ENCODE measurements around the gene ZRANB3. TPM values are rescaled to one million over a fixed set of nuclear protein-coding genes. Genes with fewer than 3 reads are reported as not detected.

Gene ZRANB3
- polyA plus RNA-seq, 4 donors: 0.81 to 3.6 (median 3.0) TPM; not detected in 1

DNA sequence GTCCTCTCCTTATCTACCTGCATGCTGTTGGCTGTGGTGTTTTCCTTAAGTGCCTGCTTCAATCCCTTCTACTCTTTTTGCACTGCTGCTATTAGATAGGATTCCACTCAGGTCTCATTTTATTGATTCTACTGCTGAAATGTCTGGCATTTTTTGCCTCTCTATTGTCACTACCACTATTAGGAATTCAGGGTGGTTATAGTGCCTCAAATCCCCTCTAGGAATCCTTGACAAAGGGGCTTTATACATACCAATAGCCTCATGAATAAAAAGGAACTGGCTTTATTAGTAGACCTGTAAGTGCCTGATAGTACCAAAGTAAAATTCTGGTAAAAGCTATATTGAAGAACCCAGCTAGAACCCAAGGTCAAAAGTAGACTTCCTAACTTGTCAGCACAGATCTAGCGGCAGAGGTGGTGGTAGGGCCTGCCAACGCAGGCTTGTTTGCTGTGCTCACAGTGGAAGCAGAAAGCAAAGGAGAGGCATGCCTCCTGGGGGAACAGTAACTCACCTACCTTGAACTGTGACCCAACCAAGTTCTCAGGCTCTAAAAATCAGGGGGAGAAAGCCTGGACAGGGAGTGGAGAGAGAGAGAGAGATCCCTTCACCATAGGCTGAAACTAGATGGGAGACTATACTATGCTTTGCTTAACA is 278.1 kb downstream of the ZRANB3 start:
- H3K36me3 ChIP-seq (ENCODE audit: control insufficient read depth in 3 of 3, insufficient read depth in 2 of 3, low read depth in 1 of 3, low read length in 3 of 3): peaks cover 0 to 2% (median 0%) of the 10 kb centered on the region in 3 donors
- no peaks in the 10 kb centered on the region for H3K27me3 ChIP-seq (ENCODE audit: control insufficient read depth in 3 of 3, insufficient read depth in 3 of 3, low read length in 3 of 3)
- FAIRE-seq (no peak), DNase-seq (no peak)
- no peaks in the 10 kb centered on the region for H3K4me1 ChIP-seq (ENCODE audit: control insufficient read depth in 3 of 3, insufficient read depth in 2 of 3, low read depth in 1 of 3, low read length in 2 of 3)
- H3K27ac ChIP-seq (ENCODE audit: low read depth in 1 of 3, low read length in 2 of 3): no peak overlapping the region
- no peak overlapping the region for H3K4me3 ChIP-seq (ENCODE audit: low read depth in 1 of 3, low read length in 3 of 3)
- WGBS, 3 donors: 88 to 95% (median 94%) methylated on average over 2 of the region's 2 CpGs
- H3K9me3 ChIP-seq (ENCODE audit: control insufficient read depth in 2 of 2, insufficient read depth in 1 of 2, low read depth in 1 of 2, low read length in 1 of 2): peaks cover 0 to 25% of the 10 kb centered on the region in 2 donors

DNA sequence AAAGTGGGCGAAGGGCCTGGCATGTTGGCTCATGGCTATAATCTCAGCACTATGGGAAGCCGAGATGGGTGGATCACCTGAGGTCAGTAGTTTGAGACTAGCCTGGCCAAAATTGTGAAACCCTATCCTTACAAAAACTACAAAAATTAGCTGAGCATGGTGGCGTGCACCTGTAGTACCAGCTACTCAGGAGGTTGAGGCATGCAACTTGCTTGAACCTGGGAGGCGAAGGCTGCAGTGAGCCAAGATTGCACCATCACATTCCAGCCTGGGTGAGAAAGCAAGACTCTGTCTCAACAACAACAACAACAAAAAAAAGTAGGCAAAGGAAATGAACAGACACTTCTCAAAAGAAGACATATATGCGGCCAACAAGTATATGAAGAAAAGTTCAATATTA is 282.4 kb downstream of the ZRANB3 start:
- H3K27ac ChIP-seq (ENCODE audit: low read depth in 1 of 3, low read length in 2 of 3): no peak overlapping the region
- H3K4me3 ChIP-seq (ENCODE audit: low read depth in 1 of 3, low read length in 3 of 3): no peak overlapping the region
- 94 to 98% (median 96%) methylated on average over 5 of the region's 5 CpGs for WGBS, 3 donors
- H3K9me3 ChIP-seq (ENCODE audit: control insufficient read depth in 2 of 2, insufficient read depth in 1 of 2, low read depth in 1 of 2, low read length in 1 of 2): peaks cover 0 to 19% of the 10 kb centered on the region in 2 donors
- FAIRE-seq (no peak), DNase-seq (no peak)
- peaks cover 0 to 2% (median 0%) of the 10 kb centered on the region in 3 donors for H3K36me3 ChIP-seq (ENCODE audit: control insufficient read depth in 3 of 3, insufficient read depth in 2 of 3, low read depth in 1 of 3, low read length in 3 of 3)
- H3K27me3 ChIP-seq (ENCODE audit: control insufficient read depth in 3 of 3, insufficient read depth in 3 of 3, low read length in 3 of 3): no peaks in the 10 kb centered on the region
- H3K4me1 ChIP-seq (ENCODE audit: control insufficient read depth in 3 of 3, insufficient read depth in 2 of 3, low read depth in 1 of 3, low read length in 2 of 3): no peaks in the 10 kb centered on the region

- Histone ChIP-seq H3K4me1 (ENCODE audit: control insufficient read depth in 3 of 3, insufficient read depth in 2 of 3, low read depth in 1 of 3, low read length in 2 of 3) (no peaks in the 10 kb centered on the region), H3K27ac (ENCODE audit: low read depth in 1 of 3, low read length in 2 of 3) (no peak overlapping the region), H3K27me3 (ENCODE audit: control insufficient read depth in 3 of 3, insufficient read depth in 3 of 3, low read length in 3 of 3) (no peaks in the 10 kb centered on the region), H3K36me3 (ENCODE audit: control insufficient read depth in 3 of 3, insufficient read depth in 2 of 3, low read depth in 1 of 3, low read length in 3 of 3) (peaks cover 0 to 2% (median 0%) of the 10 kb centered on the region in 3 donors), H3K4me3 (ENCODE audit: low read depth in 1 of 3, low read length in 3 of 3) (no peak overlapping the region), H3K9me3 (ENCODE audit: control insufficient read depth in 2 of 2, insufficient read depth in 1 of 2, low read depth in 1 of 2, low read length in 1 of 2) (peaks cover 0 to 19% of the 10 kb centered on the region in 2 donors)
- DNase-seq (peak; percentile 2 to 8), FAIRE-seq (no peak)
- WGBS, 3 donors: 30 to 39% (median 38%) methylated on average over 2 of the region's 2 CpGs
These were observed 284.2 kb downstream of the ZRANB3 start for GRCh38 chr2:135246711-135247270.

DNA sequence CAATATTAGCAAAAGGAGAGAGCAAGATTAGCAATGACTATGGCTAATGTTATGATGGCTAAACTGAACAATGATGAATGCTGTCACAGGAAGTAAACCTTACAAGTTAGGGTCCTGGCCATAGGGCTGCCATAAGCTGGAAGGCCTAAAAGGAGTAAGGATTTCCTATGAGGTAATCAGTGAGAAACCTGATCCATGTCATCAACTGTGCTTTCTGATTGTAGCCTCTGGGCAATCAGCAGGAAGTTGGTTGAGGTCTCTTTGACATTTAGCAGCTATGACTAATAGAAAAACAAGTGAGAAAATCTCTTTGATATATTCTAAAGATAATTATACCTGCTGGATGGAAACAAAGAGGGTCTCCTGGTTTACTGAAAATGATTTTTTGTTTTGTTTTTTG is 285.9 kb downstream of the ZRANB3 start:
- no peaks in the 10 kb centered on the region for H3K4me1 ChIP-seq (ENCODE audit: control insufficient read depth in 3 of 3, insufficient read depth in 2 of 3, low read depth in 1 of 3, low read length in 2 of 3)
- FAIRE-seq (no peak), DNase-seq (no peak)
- no peaks in the 10 kb centered on the region for H3K27me3 ChIP-seq (ENCODE audit: control insufficient read depth in 3 of 3, insufficient read depth in 3 of 3, low read length in 3 of 3)
- H3K27ac ChIP-seq (ENCODE audit: low read depth in 1 of 3, low read length in 2 of 3): no peak overlapping the region
- H3K9me3 ChIP-seq (ENCODE audit: control insufficient read depth in 2 of 2, insufficient read depth in 1 of 2, low read depth in 1 of 2, low read length in 1 of 2): peaks cover 0 to 4% of the 10 kb centered on the region in 2 donors
- H3K36me3 ChIP-seq (ENCODE audit: control insufficient read depth in 3 of 3, insufficient read depth in 2 of 3, low read depth in 1 of 3, low read length in 3 of 3): no peaks in the 10 kb centered on the region
- no peak overlapping the region for H3K4me3 ChIP-seq (ENCODE audit: low read depth in 1 of 3, low read length in 3 of 3)

DNA sequence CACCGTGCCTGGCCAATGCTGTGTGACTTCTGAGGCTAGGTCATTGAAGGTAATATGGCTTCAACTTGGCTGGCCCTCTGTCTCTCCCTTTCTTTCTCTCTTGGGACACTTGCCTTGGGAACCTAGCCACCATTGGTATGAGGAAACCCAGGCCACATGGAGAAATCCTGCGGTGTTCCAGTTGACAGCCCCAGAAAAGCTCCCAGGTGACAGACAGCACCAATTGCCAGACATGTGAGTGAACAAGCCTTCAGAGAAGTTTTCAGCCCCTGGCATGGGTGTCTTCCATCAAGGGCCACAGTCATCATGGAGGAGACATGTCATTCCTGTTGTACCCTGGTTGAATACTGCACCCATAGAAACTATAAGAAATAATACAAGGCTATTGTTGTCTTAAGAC is 292.4 kb downstream of the ZRANB3 start:
- Histone ChIP-seq H3K27me3 (ENCODE audit: control insufficient read depth in 3 of 3, insufficient read depth in 3 of 3, low read length in 3 of 3) (no peaks in the 10 kb centered on the region), H3K9me3 (ENCODE audit: control insufficient read depth in 2 of 2, insufficient read depth in 1 of 2, low read depth in 1 of 2, low read length in 1 of 2) (peaks cover 0 to 3% of the 10 kb centered on the region in 2 donors), H3K4me3 (ENCODE audit: low read depth in 1 of 3, low read length in 3 of 3) (no peak overlapping the region), H3K4me1 (ENCODE audit: control insufficient read depth in 3 of 3, insufficient read depth in 2 of 3, low read depth in 1 of 3, low read length in 2 of 3) (no peaks in the 10 kb centered on the region), H3K27ac (ENCODE audit: low read depth in 1 of 3, low read length in 2 of 3) (no peak overlapping the region), H3K36me3 (ENCODE audit: control insufficient read depth in 3 of 3, insufficient read depth in 2 of 3, low read depth in 1 of 3, low read length in 3 of 3) (no peaks in the 10 kb centered on the region)
- FAIRE-seq: no peak
- WGBS, 3 donors: 93 to 100% (median 99%) methylated on average over 2 of the region's 2 CpGs
- DNase-seq: no peak

- no peak for DNase-seq
- H3K4me1 ChIP-seq (ENCODE audit: control insufficient read depth in 3 of 3, insufficient read depth in 2 of 3, low read depth in 1 of 3, low read length in 2 of 3): no peaks in the 10 kb centered on the region
- FAIRE-seq: no peak
- H3K36me3 ChIP-seq (ENCODE audit: control insufficient read depth in 3 of 3, insufficient read depth in 2 of 3, low read depth in 1 of 3, low read length in 3 of 3): no peaks in the 10 kb centered on the region
- WGBS, 3 donors: 47 to 65% (median 63%) methylated on average over 1 of the region's 1 CpG
- no peaks in the 10 kb centered on the region for H3K27me3 ChIP-seq (ENCODE audit: control insufficient read depth in 3 of 3, insufficient read depth in 3 of 3, low read length in 3 of 3)
- H3K27ac ChIP-seq (ENCODE audit: low read depth in 1 of 3, low read length in 2 of 3): no peak overlapping the region
- H3K4me3 ChIP-seq (ENCODE audit: low read depth in 1 of 3, low read length in 3 of 3): no peak overlapping the region
- peaks cover 0 to 12% of the 10 kb centered on the region in 2 donors for H3K9me3 ChIP-seq (ENCODE audit: control insufficient read depth in 2 of 2, insufficient read depth in 1 of 2, low read depth in 1 of 2, low read length in 1 of 2)
These were observed 300.9 kb downstream of the ZRANB3 start for GRCh38 chr2:135230150-135230549.

DNA sequence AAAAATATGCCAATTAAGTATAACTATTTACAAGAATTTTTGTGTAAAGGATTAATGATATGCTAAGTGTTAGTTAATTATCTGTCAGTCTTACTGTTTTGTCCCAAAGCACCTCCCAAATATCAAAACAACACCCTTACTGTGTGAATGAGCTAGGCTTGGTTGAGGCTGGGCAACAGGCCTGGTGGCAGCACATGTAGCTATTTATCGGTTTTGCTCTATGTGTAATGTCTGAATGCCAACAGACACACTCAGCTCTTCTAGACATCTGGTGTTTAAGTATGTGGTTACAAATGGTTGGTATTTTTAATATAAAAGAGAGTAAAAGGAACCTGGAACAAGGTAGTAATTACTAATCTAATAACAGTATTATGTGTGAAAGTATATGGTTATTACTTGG is 303.6 kb downstream of the ZRANB3 start:
- FAIRE-seq (no peak), DNase-seq (no peak)
- H3K27me3 ChIP-seq (ENCODE audit: control insufficient read depth in 3 of 3, insufficient read depth in 3 of 3, low read length in 3 of 3): no peaks in the 10 kb centered on the region
- H3K27ac ChIP-seq (ENCODE audit: low read depth in 1 of 3, low read length in 2 of 3): no peak overlapping the region
- H3K4me1 ChIP-seq (ENCODE audit: control insufficient read depth in 3 of 3, insufficient read depth in 2 of 3, low read depth in 1 of 3, low read length in 2 of 3): no peaks in the 10 kb centered on the region
- H3K4me3 ChIP-seq (ENCODE audit: low read depth in 1 of 3, low read length in 3 of 3): no peak overlapping the region
- WGBS, 3 donors: 74 to 94% (median 90%) methylated on average over 1 of the region's 1 CpG
- peaks cover 0 to 11% of the 10 kb centered on the region in 2 donors for H3K9me3 ChIP-seq (ENCODE audit: control insufficient read depth in 2 of 2, insufficient read depth in 1 of 2, low read depth in 1 of 2, low read length in 1 of 2)
- no peaks in the 10 kb centered on the region for H3K36me3 ChIP-seq (ENCODE audit: control insufficient read depth in 3 of 3, insufficient read depth in 2 of 3, low read depth in 1 of 3, low read length in 3 of 3)

DNA sequence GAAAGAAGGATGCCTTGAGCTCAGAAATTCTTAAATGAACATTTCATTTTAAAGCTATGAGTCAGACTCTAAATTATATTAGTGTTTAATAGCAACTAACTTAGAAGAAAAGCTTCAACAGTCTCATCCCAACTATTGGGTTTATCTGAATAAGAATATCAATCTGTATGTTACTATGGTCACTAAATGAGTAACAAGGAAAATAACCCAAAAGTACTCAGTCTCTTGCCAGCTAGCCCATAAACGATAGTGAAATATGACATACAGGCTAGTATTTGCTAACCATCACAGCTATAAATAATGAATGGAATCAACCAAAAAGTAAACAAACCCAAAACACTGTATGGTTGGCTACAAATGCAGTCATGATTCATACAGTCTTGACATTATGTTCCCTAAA is 304.1 kb downstream of the ZRANB3 start:
- 65 to 83% (median 74%) methylated on average over 1 of the region's 1 CpG for WGBS, 3 donors
- H3K4me1 ChIP-seq (ENCODE audit: control insufficient read depth in 3 of 3, insufficient read depth in 2 of 3, low read depth in 1 of 3, low read length in 2 of 3): no peaks in the 10 kb centered on the region
- H3K27me3 ChIP-seq (ENCODE audit: control insufficient read depth in 3 of 3, insufficient read depth in 3 of 3, low read length in 3 of 3): no peaks in the 10 kb centered on the region
- H3K9me3 ChIP-seq (ENCODE audit: control insufficient read depth in 2 of 2, insufficient read depth in 1 of 2, low read depth in 1 of 2, low read length in 1 of 2): peaks cover 0 to 6% of the 10 kb centered on the region in 2 donors
- no peak for FAIRE-seq
- DNase-seq: no peak
- no peak overlapping the region for H3K4me3 ChIP-seq (ENCODE audit: low read depth in 1 of 3, low read length in 3 of 3)
- no peak overlapping the region for H3K27ac ChIP-seq (ENCODE audit: low read depth in 1 of 3, low read length in 2 of 3)
- H3K36me3 ChIP-seq (ENCODE audit: control insufficient read depth in 3 of 3, insufficient read depth in 2 of 3, low read depth in 1 of 3, low read length in 3 of 3): no peaks in the 10 kb centered on the region

DNA sequence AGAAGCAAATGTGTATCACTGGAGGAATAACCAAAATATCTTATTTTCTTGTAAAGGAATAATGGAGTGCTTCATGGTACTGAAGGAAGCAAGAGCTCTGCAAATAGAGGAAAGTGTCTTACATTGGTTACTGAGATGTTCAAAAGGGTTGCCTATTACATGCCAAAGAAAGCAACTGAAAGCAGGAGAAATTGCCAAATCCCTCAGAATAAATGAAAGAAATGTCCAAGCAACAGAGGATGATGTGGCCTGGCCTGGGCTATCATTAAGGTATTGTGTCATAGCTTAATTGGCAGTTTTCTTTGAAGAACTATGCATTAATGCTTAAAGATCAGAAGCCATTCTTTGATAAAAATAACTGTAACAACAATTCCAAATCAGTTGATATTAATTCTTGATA is 305.2 kb downstream of the ZRANB3 start:
- Histone ChIP-seq H3K9me3 (ENCODE audit: control insufficient read depth in 2 of 2, insufficient read depth in 1 of 2, low read depth in 1 of 2, low read length in 1 of 2) (no peaks in the 10 kb centered on the region), H3K27me3 (ENCODE audit: control insufficient read depth in 3 of 3, insufficient read depth in 3 of 3, low read length in 3 of 3) (no peaks in the 10 kb centered on the region), H3K27ac (ENCODE audit: low read depth in 1 of 3, low read length in 2 of 3) (no peak overlapping the region), H3K4me1 (ENCODE audit: control insufficient read depth in 3 of 3, insufficient read depth in 2 of 3, low read depth in 1 of 3, low read length in 2 of 3) (no peaks in the 10 kb centered on the region), H3K36me3 (ENCODE audit: control insufficient read depth in 3 of 3, insufficient read depth in 2 of 3, low read depth in 1 of 3, low read length in 3 of 3) (no peaks in the 10 kb centered on the region), H3K4me3 (ENCODE audit: low read depth in 1 of 3, low read length in 3 of 3) (no peak overlapping the region)
- FAIRE-seq: no peak
- DNase-seq: no peak
